Hepatocyte (in vitro differentiated cells): ENCODE data around the gene MYLK3. TPM values are rescaled to one million over a fixed set of nuclear protein-coding genes. Genes with fewer than 3 reads are reported as not detected.

ENCODE experiments used
- DNase-seq: peaks from one replicate; pipeline ENCODE4 v3.0.0-alpha.2; 2016; ENCODE audit warnings: low spot score
- H2AFZ ChIP-seq: fragments of 200-600 bp; sonication (generic); 2 replicates; pipeline ENCODE4 v1.6.0; 2016; ENCODE audit warnings: antibody characterized with exemption, mild to moderate bottlenecking
- H3K27ac ChIP-seq: fragments of 200-600 bp; sonication (generic); 2 replicates; pipeline ENCODE4 v1.5.1; 2016; ENCODE audit warnings: mild to moderate bottlenecking
- H3K27me3 ChIP-seq: fragments of 200-600 bp; sonication (generic); 2 replicates; pipeline ENCODE4 v1.6.1; 2016
- H3K36me3 ChIP-seq: fragments of 200-600 bp; sonication (generic); replicated peaks from 2 replicates; pipeline ENCODE4 v1.5.1; 2016; ENCODE audit warnings: low read depth; ENCODE audit not compliant: insufficient read depth
- H3K4me1 ChIP-seq: fragments of 200-600 bp; sonication (generic); 2 replicates; pipeline ENCODE4 v1.5.1; 2016; ENCODE audit warnings: mild to moderate bottlenecking, moderate library complexity; ENCODE audit not compliant: insufficient read depth
- H3K4me2 ChIP-seq: fragments of 200-600 bp; sonication (generic); 2 replicates; pipeline ENCODE4 v1.6.0; 2016
- H3K4me3 ChIP-seq: fragments of 200-600 bp; sonication (generic); 2 replicates; pipeline ENCODE4 v1.5.1; 2016; ENCODE audit warnings: mild to moderate bottlenecking
- H3K79me2 ChIP-seq: fragments of 200-600 bp; sonication (generic); 2 replicates; pipeline ENCODE4 v1.6.0; 2017; ENCODE audit warnings: mild to moderate bottlenecking
- H3K9me2 ChIP-seq: fragments of 200-600 bp; sonication (generic); replicated peaks from 2 replicates; pipeline ENCODE4 v1.6.0; 2017; ENCODE audit warnings: mild to moderate bottlenecking; ENCODE audit not compliant: insufficient read depth
- H3K9me3 ChIP-seq: fragments of 200-600 bp; sonication (generic); 2 replicates; pipeline ENCODE4 v1.5.1; 2016; ENCODE audit warnings: low read depth, mild to moderate bottlenecking
- H4K20me1 ChIP-seq: fragments of 200-600 bp; sonication (generic); 2 replicates; pipeline ENCODE4 v1.6.0; 2016; ENCODE audit warnings: mild to moderate bottlenecking; ENCODE audit not compliant: insufficient read depth, poor library complexity, severe bottlenecking
- CTCF ChIP-seq: fragments of 200-600 bp; sonication (generic); IDR thresholded peaks from 2 replicates; pipeline ENCODE4 v1.5.1; 2016; ENCODE audit warnings: antibody characterized with exemption, mild to moderate bottlenecking; ENCODE audit not compliant: poor library complexity
- EZH2 ChIP-seq: fragments of 200-600 bp; sonication (generic); IDR thresholded peaks from 2 replicates; pipeline ENCODE4 v1.6.1; 2016; ENCODE audit warnings: antibody characterized with exemption, mild to moderate bottlenecking, borderline replicate concordance
- EZH2phosphoT487 ChIP-seq: fragments of 200-600 bp; sonication (generic); IDR thresholded peaks from one replicate; pipeline ENCODE4 v1.6.1; 2018; ENCODE audit warnings: antibody characterized with exemption, mild to moderate bottlenecking, low read depth, moderate library complexity; ENCODE audit not compliant: unreplicated experiment, severe bottlenecking
- WGBS: methylation state at CpG from one replicate; pipeline ENCODE4 v1.1.6; 2016; ENCODE audit warnings: low lambda C conversion rate; ENCODE audit errors: missing lambda C conversion rate; 5-methylcytosine and 5-hydroxymethylcytosine counted together
- polyA plus RNA-seq: library from polyadenylated mRNA; unstranded; fragments of >200 nt; fragmentation: Nextera tagmentation; extraction: Ambion mirVana; gene quantifications from 2 replicates; pipeline ENCODE4 v1.2.1, GENCODE V29; 2016
- total RNA-seq: library from RNA; depleted of rRNA; stranded (reverse); fragments of >200 nt; gene quantifications from 2 replicates; pipeline ENCODE4 v1.2.3, GENCODE V29; 2014

MYLK3 gene
- total and polyA plus RNA-seq, 2 experiments from 2014 or later, result 1.9 to 6.5 TPM

GRCh38 chr16:46706642-46707041 lies 41.5 kb downstream of the MYLK3 start:
- H3K4me2 ChIP-seq, result no peak overlapping the region

GRCh38 chr16:46702030-46702429 lies 46.1 kb downstream of the MYLK3 start:
- H3K9me3 ChIP-seq, result no peaks in the 10 kb centered on the region
- no peak overlapping the region for H3K4me2 ChIP-seq
- H2AFZ ChIP-seq, result no peak overlapping the region
- H3K79me2 ChIP-seq, result no peaks in the 10 kb centered on the region
- no peaks in the 10 kb centered on the region for H4K20me1 ChIP-seq
- no peak for DNase-seq
- H3K9me2 ChIP-seq, result no peaks in the 10 kb centered on the region
- H3K36me3 ChIP-seq, result no peaks in the 10 kb centered on the region
- H3K27me3 ChIP-seq, result no peaks in the 10 kb centered on the region
- H3K4me3 ChIP-seq, result no peak overlapping the region
- peaks cover 3% of the 10 kb centered on the region for H3K4me1 ChIP-seq
- H3K27ac ChIP-seq, result no peak overlapping the region
- TF ChIP-seq EZH2phosphoT487 (no peak), CTCF (no peak), EZH2 (no peak)
- 90% methylated on average over 2 of the region's 2 CpGs for WGBS

More at GRCh38 chr16:46706642-46707041, 41.5 kb downstream of the MYLK3 start:
- Histone ChIP-seq H3K79me2 (no peaks in the 10 kb centered on the region), H3K27me3 (no peaks in the 10 kb centered on the region), H3K9me2 (no peaks in the 10 kb centered on the region), H3K4me3 (no peak overlapping the region), H4K20me1 (no peaks in the 10 kb centered on the region), H3K36me3 (no peaks in the 10 kb centered on the region), H2AFZ (no peak overlapping the region), H3K27ac (no peak overlapping the region), H3K4me1 (peaks cover 3% of the 10 kb centered on the region), H3K9me3 (no peaks in the 10 kb centered on the region)
- DNase-seq, result no peak
- TF ChIP-seq EZH2 (no peak), CTCF (no peak)
- 0% methylated on average over 1 of the region's 1 CpG for WGBS

GRCh38 chr16:46701615-46702014 lies 46.5 kb downstream of the MYLK3 start:
- H3K36me3 ChIP-seq, result no peaks in the 10 kb centered on the region
- TF ChIP-seq EZH2 (no peak), EZH2phosphoT487 (no peak), CTCF (no peak)
- DNase-seq, result no peak
- H3K9me3 ChIP-seq, result no peaks in the 10 kb centered on the region
- H3K79me2 ChIP-seq, result no peaks in the 10 kb centered on the region
- 91% methylated on average over 4 of the region's 4 CpGs for WGBS
- no peaks in the 10 kb centered on the region for H3K9me2 ChIP-seq
- no peak overlapping the region for H3K4me2 ChIP-seq
- H3K4me3 ChIP-seq, result no peak overlapping the region
- H3K27me3 ChIP-seq, result no peaks in the 10 kb centered on the region
- no peak overlapping the region for H3K27ac ChIP-seq
- no peak overlapping the region for H2AFZ ChIP-seq
- peaks cover under 1% of the 10 kb centered on the region for H3K4me1 ChIP-seq
- no peaks in the 10 kb centered on the region for H4K20me1 ChIP-seq

GRCh38 chr16:46700048-46700447 lies 48.1 kb downstream of the MYLK3 start:
- H4K20me1 ChIP-seq, result no peaks in the 10 kb centered on the region
- H3K9me2 ChIP-seq, result no peaks in the 10 kb centered on the region
- DNase-seq, result no peak
- no peak overlapping the region for H3K27ac ChIP-seq
- H3K9me3 ChIP-seq, result no peaks in the 10 kb centered on the region
- H3K4me3 ChIP-seq, result no peak overlapping the region
- H3K79me2 ChIP-seq, result no peaks in the 10 kb centered on the region
- no peak for TF ChIP-seq EZH2phosphoT487
- H3K36me3 ChIP-seq, result no peaks in the 10 kb centered on the region
- no peaks in the 10 kb centered on the region for H3K27me3 ChIP-seq
- no peak overlapping the region for H2AFZ ChIP-seq
- WGBS, result 97% methylated on average over 3 of the region's 3 CpGs
- H3K4me2 ChIP-seq, result no peak overlapping the region
- no peaks in the 10 kb centered on the region for H3K4me1 ChIP-seq
